GM18951 (cell line): ENCODE measurements around the gene RASIP1.

ENCODE experiments used
- POLR2A ChIP-seq: IDR thresholded peaks from 4 replicates; pipeline ENCODE4 v1.6.1; 2011; ENCODE audit warnings: mild to moderate bottlenecking; ENCODE audit not compliant: insufficient read length, insufficient read depth; ENCODE audit errors: extremely low read depth
- in situ Hi-C: fragments of 300-500 bp; cut with MboI; formaldehyde crosslinking; loops from one replicate; pipeline ENCODE4 v1.12.0; 2022; ENCODE audit warnings: low sequenced_read_pairs, mixed read lengths, inconsistent platforms; ENCODE audit not compliant: unreplicated experiment

RASIP1 gene

GRCh38 chr19:48760504-48761205 lies 20.2 kb upstream of the RASIP1 start:
- in situ Hi-C loops = no loop called here
- TF ChIP-seq POLR2A = no peak

GRCh38 chr19:48757741-48758144 lies 17.3 kb upstream of the RASIP1 start:
- TF ChIP-seq POLR2A = no peak
- in situ Hi-C loops = no loop called here

- in situ Hi-C loops = no loop called here
- no peak for TF ChIP-seq POLR2A
Measured at GRCh38 chr19:48757089-48757675, 16.8 kb upstream of the RASIP1 start.

GRCh38 chr19:48756686-48757085 lies 16.3 kb upstream of the RASIP1 start:
- no peak for TF ChIP-seq POLR2A
- in situ Hi-C loops = no loop called here

- no peak for TF ChIP-seq POLR2A
- in situ Hi-C loops = no loop called here
Measured at GRCh38 chr19:48756212-48756611, 15.8 kb upstream of the RASIP1 start.

- in situ Hi-C loops = no loop called here
- TF ChIP-seq POLR2A = no peak
Measured at GRCh38 chr19:48755787-48756186, 15.4 kb upstream of the RASIP1 start.

GRCh38 chr19:48755084-48755641 lies 14.8 kb upstream of the RASIP1 start, which contains the start of gene FGF21:
Gene FGF21 (plus strand): TSS chr19:48755524. CDS start chr19:48756237, 713 bp downstream.
- no peak for TF ChIP-seq POLR2A
- in situ Hi-C loops = no loop called here

GRCh38 chr19:48752496-48753365 lies 12.3 kb upstream of the RASIP1 start, which contains the start of gene FUT1:
Gene FUT1 (minus strand): TSS chr19:48752641. CDS start chr19:48751281, 1,360 bp downstream.
- in situ Hi-C loops = no loop called here
- peak; percentile 25 for TF ChIP-seq POLR2A

- in situ Hi-C loops = no loop called here
- no peak for TF ChIP-seq POLR2A
Measured at GRCh38 chr19:48751845-48752495, 11.6 kb upstream of the RASIP1 start.

- in situ Hi-C loops = no loop called here
- TF ChIP-seq POLR2A = no peak
Measured at GRCh38 chr19:48750771-48751504, 10.5 kb upstream of the RASIP1 start.

- in situ Hi-C loops = no loop called here
- no peak for TF ChIP-seq POLR2A
Measured at GRCh38 chr19:48750351-48750750, 9.9 kb upstream of the RASIP1 start.

- TF ChIP-seq POLR2A = no peak
- in situ Hi-C loops = no loop called here
Measured at GRCh38 chr19:48749571-48750198, 9.3 kb upstream of the RASIP1 start.
